Activated naive CD4-positive, alpha-beta T cell treated with anti-CD3 and anti-CD28 coated beads, Interleukin-2, amount 10 ng/mL, durations not matched to agents 5 hours and 36 hours (primary cell): ENCODE measurements around the gene DEFB110. TPM values are rescaled to one million over a fixed set of nuclear protein-coding genes. Genes with fewer than 3 reads are reported as not detected.

Experiments
- total RNA-seq, 2 experiments: library from RNA; stranded (reverse); gene quantifications; one replicate each; pipeline ENCODE4 v1.2.3, GENCODE V29; 2021

Gene DEFB110
- not detected for total RNA-seq

DNA sequence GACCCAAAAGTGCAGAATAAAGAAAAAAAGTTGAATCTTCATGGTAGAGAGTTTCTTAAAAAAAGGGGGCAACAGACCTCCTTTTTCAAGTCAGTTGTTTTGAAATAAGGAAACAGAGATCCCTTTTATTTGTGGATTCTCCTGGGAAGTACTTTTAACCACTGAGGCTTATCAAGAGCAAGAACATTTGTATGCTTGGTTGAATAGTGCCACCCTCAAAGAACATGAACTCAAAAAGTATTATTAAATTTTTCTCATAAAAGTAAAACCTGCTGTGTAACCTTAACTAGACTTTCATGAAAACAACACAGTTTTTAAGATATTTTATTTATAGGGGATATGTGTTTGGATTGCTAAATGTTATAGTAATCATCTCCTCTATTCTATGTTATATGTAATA is at the start of gene DEFB110:
TSS of gene DEFB110 (minus strand) at position 101 of the 400 bp plus-strand sequence. CDS start at position 42, 59 bp downstream.

DNA sequence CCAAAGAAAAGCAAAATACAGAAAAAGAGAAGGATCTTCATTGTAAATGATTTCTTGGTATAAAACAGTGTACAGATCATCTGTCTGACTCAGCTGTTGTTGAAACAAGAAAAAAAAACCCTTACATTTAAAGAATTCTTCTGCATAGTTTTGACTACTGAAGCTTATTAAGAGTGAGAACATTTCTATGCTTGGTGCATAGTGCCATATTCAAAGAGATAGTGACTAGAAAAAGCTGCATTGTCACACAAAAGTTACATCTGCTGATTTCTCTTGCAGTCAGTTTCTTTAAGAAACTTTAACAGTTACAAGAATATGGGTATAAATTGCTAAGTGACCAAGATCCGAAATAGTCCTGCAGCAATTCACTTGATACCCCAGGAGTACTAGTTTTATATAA is 28.0 kb upstream of the DEFB110 start, which contains the start of gene DEFB112:
TSS of gene DEFB112 (minus strand) at position 101 of the 400 bp plus-strand sequence. CDS start at position 41, 60 bp downstream.

DNA sequence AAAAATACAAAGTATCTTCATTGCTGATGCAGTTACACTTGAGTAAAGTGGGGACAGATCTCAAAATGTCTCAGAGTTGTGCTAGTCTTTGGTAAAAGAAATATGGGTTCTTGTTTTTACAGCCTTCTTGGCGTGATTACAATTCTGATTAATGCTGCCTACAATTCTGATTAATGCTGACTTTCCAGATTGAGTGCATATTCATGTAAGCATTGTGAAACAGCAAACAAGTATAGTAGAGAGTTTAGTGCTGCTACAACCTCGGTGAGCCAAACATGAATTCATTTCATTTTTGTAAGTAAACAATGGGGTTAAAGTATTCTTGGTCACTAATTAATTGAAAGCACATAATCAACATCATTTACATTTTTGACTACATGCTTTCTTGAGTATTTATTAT is 52.2 kb downstream of the DEFB110 start, which contains the start of gene DEFB113:
TSS of gene DEFB113 (minus strand) at position 21 of the 400 bp plus-strand sequence. CDS start at position 21, 0 bp downstream.

Other genes starting within 250 kb of the DEFB110 start
- gene PGK2, start 234.7 kb downstream of the DEFB110 start, total RNA-seq, result not detected
- gene CRISP1, start 155.5 kb downstream of the DEFB110 start, total RNA-seq, result not detected
- gene DEFB114, start 57.8 kb downstream of the DEFB110 start, total RNA-seq, result not detected
- gene DEFB113, start 52.4 kb downstream of the DEFB110 start, total RNA-seq, result not detected
- not detected for gene DEFB112, start 27.9 kb upstream of the DEFB110 start, total RNA-seq